ENCODE data around the gene ELAVL1. TPM values are rescaled to one million over a fixed set of nuclear protein-coding genes. Genes with fewer than 3 reads are reported as not detected.
A peak's percentile ranks its signal among the peaks of the same experiment; 100 is the strongest.

The ELAVL1 gene
- total RNA-seq: 50.5 TPM
- long read RNA-seq, full-length matches to known transcripts: 216 of 229 reads
- long read RNA-seq, partial matches to known transcripts: 5 of 229 reads
- long read RNA-seq, other reads (novel, unspliced or antisense): 8 of 229 reads

- TF ChIP-seq CTCF (IDR thresholded peaks at IDR 0.05; ENCODE audit: borderline replicate concordance): no peak
- intact Hi-C loops (cut with micrococcal nuclease): no loop called here
- peaks cover 53% of the 10 kb centered on the region for H3K4me1 ChIP-seq
Measured at GRCh38 chr19:8005534-8006256, at the start of gene ELAVL1. Gene ELAVL1, minus strand, starts transcription at chr19:8005641. Its CDS starts 13,826 bp downstream, at chr19:7991815.

GRCh38 chr19:8054169-8054568 lies 48.7 kb upstream of the ELAVL1 start:
- peaks cover 8% of the 10 kb centered on the region for H3K4me1 ChIP-seq
- H3K27ac ChIP-seq (replicated peaks): no peak overlapping the region
- intact Hi-C loops (cut with micrococcal nuclease): no loop called here
- no peak for DNase-seq
- no peak overlapping the region for H3K4me3 ChIP-seq
- peaks cover 43% of the 10 kb centered on the region for H3K27me3 ChIP-seq (ENCODE audit: low read depth)
- TF ChIP-seq CTCF (IDR thresholded peaks at IDR 0.05; ENCODE audit: borderline replicate concordance): no peak
- H3K36me3 ChIP-seq: no peaks in the 10 kb centered on the region
- no peaks in the 10 kb centered on the region for H3K9me3 ChIP-seq (replicated peaks)

More at GRCh38 chr19:8005534-8006256, at the start of gene ELAVL1:
- Histone ChIP-seq H3K9me3 (replicated peaks) (no peaks in the 10 kb centered on the region), H3K36me3 (no peaks in the 10 kb centered on the region), H3K27ac (replicated peaks) (peak within 1 kb of the TSS; percentile 87), H3K27me3 (ENCODE audit: low read depth) (no peaks in the 10 kb centered on the region), H3K4me3 (peak within 1 kb of the TSS; percentile 89)
- DNase-seq: peak; percentile 92

GRCh38 chr19:8052464-8052859 lies 47.0 kb upstream of the ELAVL1 start, which contains the start of gene CCL25:
Gene CCL25, plus strand, starts transcription at chr19:8052760. Its CDS starts 290 bp downstream, at chr19:8053050.
- TF ChIP-seq CTCF (IDR thresholded peaks at IDR 0.05; ENCODE audit: borderline replicate concordance): no peak
- H3K9me3 ChIP-seq (replicated peaks): no peaks in the 10 kb centered on the region
- peaks cover 8% of the 10 kb centered on the region for H3K4me1 ChIP-seq
- H3K4me3 ChIP-seq: no peak within 1 kb of the TSS
- H3K27ac ChIP-seq (replicated peaks): no peak within 1 kb of the TSS
- H3K27me3 ChIP-seq (ENCODE audit: low read depth): peaks cover 53% of the 10 kb centered on the region
- H3K36me3 ChIP-seq: no peaks in the 10 kb centered on the region
- no peak for DNase-seq
- intact Hi-C loops (cut with micrococcal nuclease): no loop called here

GRCh38 chr19:8050274-8051096 lies 45.0 kb upstream of the ELAVL1 start:
- Histone ChIP-seq H3K9me3 (replicated peaks) (no peaks in the 10 kb centered on the region), H3K4me1 (peaks cover 8% of the 10 kb centered on the region), H3K36me3 (no peaks in the 10 kb centered on the region), H3K27me3 (ENCODE audit: low read depth) (peaks cover 56% of the 10 kb centered on the region), H3K27ac (replicated peaks) (no peak overlapping the region), H3K4me3 (peak overlapping the region; percentile 53)
- peak; percentile 83 for DNase-seq
- TF ChIP-seq CTCF (IDR thresholded peaks at IDR 0.05; ENCODE audit: borderline replicate concordance): no peak
- intact Hi-C loops (cut with micrococcal nuclease): no loop called here

GRCh38 chr19:8046569-8047165 lies 41.2 kb upstream of the ELAVL1 start:
- peaks cover 59% of the 10 kb centered on the region for H3K27me3 ChIP-seq (ENCODE audit: low read depth)
- peaks cover 8% of the 10 kb centered on the region for H3K4me1 ChIP-seq
- TF ChIP-seq CTCF (IDR thresholded peaks at IDR 0.05; ENCODE audit: borderline replicate concordance): no peak
- H3K27ac ChIP-seq (replicated peaks): no peak overlapping the region
- DNase-seq: no peak
- no peaks in the 10 kb centered on the region for H3K36me3 ChIP-seq
- no peak overlapping the region for H3K4me3 ChIP-seq
- H3K9me3 ChIP-seq (replicated peaks): no peaks in the 10 kb centered on the region
- intact Hi-C loops (cut with micrococcal nuclease): no loop called here

Measured in left ventricle myocardium inferior (tissue), 1 donor.